ENCODE results near the gene TRDMT1. TPM values are rescaled to one million over a fixed set of nuclear protein-coding genes. Genes with fewer than 3 reads are reported as not detected.

TRDMT1 gene
- total and polyA plus RNA-seq, 12 donors, result 1.3 to 10.5 (median 4.9) TPM

GRCh38 chr10:17213646-17214349, 12.3 kb upstream of the TRDMT1 start:
- intact Hi-C loops (cut with DNase I), result no loop called here
- WGBS, 4 donors, result 83 to 90% (median 87%) methylated on average over 2 of the region's 2 CpGs
- Histone ChIP-seq H3K36me3 (replicated peaks in 1 of 2) (no peaks in the 10 kb centered on the region), H3K27ac (no peak overlapping the region), H3K4me1 (replicated peaks in 1 of 2) (peaks cover 11 to 27% of the 10 kb centered on the region in 2 donors), H3K4me3 (no peak overlapping the region), H3K27me3 (no peaks in the 10 kb centered on the region), H3K9me3 (replicated peaks in 1 of 3) (peaks cover 0 to 7% (median 0%) of the 10 kb centered on the region in 3 donors)
- DNase-seq, result no peak
- TF ChIP-seq POLR2A (IDR thresholded peaks at IDR 0.05), result no peak
- TF ChIP-seq, protein P1, sequence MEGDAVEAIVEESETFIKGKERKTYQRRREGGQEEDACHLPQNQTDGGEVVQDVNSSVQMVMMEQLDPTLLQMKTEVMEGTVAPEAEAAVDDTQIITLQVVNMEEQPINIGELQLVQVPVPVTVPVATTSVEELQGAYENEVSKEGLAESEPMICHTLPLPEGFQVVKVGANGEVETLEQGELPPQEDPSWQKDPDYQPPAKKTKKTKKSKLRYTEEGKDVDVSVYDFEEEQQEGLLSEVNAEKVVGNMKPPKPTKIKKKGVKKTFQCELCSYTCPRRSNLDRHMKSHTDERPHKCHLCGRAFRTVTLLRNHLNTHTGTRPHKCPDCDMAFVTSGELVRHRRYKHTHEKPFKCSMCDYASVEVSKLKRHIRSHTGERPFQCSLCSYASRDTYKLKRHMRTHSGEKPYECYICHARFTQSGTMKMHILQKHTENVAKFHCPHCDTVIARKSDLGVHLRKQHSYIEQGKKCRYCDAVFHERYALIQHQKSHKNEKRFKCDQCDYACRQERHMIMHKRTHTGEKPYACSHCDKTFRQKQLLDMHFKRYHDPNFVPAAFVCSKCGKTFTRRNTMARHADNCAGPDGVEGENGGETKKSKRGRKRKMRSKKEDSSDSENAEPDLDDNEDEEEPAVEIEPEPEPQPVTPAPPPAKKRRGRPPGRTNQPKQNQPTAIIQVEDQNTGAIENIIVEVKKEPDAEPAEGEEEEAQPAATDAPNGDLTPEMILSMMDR (IDR thresholded peaks at IDR 0.05), result no peak

DNA sequence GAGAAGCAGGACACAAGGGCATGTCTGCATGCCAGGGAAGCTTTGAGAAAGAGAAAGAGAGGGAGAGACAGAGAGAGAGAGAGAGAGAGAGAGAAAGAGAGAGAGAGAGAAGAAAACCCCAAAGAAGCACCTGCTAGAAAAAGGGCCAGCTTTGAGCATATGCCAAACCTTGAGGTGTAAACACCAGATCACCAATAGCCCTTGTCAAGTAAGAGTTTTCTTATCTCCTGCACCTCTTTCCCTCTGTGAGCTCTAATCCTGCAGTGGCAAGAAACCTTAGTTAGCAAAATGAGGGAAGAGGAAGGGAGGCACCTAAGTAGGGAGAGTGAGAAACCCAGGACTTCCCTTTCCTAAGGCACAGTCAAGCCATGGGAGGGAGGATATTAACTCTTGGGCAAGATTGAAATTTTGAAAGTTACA, 11.3 kb upstream of the TRDMT1 start:
- intact Hi-C loops (cut with DNase I), result no loop called here
- no peak overlapping the region for H3K27ac ChIP-seq
- no peaks in the 10 kb centered on the region for H3K36me3 ChIP-seq (replicated peaks in 1 of 2)
- no peaks in the 10 kb centered on the region for H3K27me3 ChIP-seq
- peaks cover 11 to 27% of the 10 kb centered on the region in 2 donors for H3K4me1 ChIP-seq (replicated peaks in 1 of 2)
- peaks cover 0 to 7% (median 0%) of the 10 kb centered on the region in 3 donors for H3K9me3 ChIP-seq (replicated peaks in 1 of 3)
- TF ChIP-seq, protein P1 (IDR thresholded peaks at IDR 0.05), result no peak
- no peak for TF ChIP-seq POLR2A (IDR thresholded peaks at IDR 0.05)
- no peak for DNase-seq
- no peak overlapping the region for H3K4me3 ChIP-seq

- intact Hi-C loops (cut with DNase I), result no loop called here
- DNase-seq, result no peak
- 63 to 76% (median 69%) methylated on average over 3 of the region's 3 CpGs for WGBS, 4 donors
- H3K36me3 ChIP-seq (replicated peaks in 1 of 2), result no peaks in the 10 kb centered on the region
- no peak overlapping the region for H3K27ac ChIP-seq
- no peaks in the 10 kb centered on the region for H3K27me3 ChIP-seq
- TF ChIP-seq, protein P1 (IDR thresholded peaks at IDR 0.05), result no peak
- no peak for TF ChIP-seq POLR2A (IDR thresholded peaks at IDR 0.05)
- no peaks in the 10 kb centered on the region for H3K9me3 ChIP-seq (replicated peaks in 1 of 3)
- H3K4me3 ChIP-seq, result no peak overlapping the region
- peaks cover 0 to 3% of the 10 kb centered on the region in 2 donors for H3K4me1 ChIP-seq (replicated peaks in 1 of 2)
Measured at GRCh38 chr10:17210361-17210760, 8.9 kb upstream of the TRDMT1 start.

GRCh38 chr10:17209881-17210280, 8.4 kb upstream of the TRDMT1 start:
- no peaks in the 10 kb centered on the region for H3K36me3 ChIP-seq (replicated peaks in 1 of 2)
- 68 to 81% (median 74%) methylated on average over 2 of the region's 2 CpGs for WGBS, 4 donors
- no peak for DNase-seq
- no peaks in the 10 kb centered on the region for H3K27me3 ChIP-seq
- H3K4me1 ChIP-seq (replicated peaks in 1 of 2), result no peaks in the 10 kb centered on the region
- no peaks in the 10 kb centered on the region for H3K9me3 ChIP-seq (replicated peaks in 1 of 3)
- intact Hi-C loops (cut with DNase I), result no loop called here
- no peak overlapping the region for H3K4me3 ChIP-seq
- H3K27ac ChIP-seq, result no peak overlapping the region
- TF ChIP-seq POLR2A (IDR thresholded peaks at IDR 0.05), result no peak
- TF ChIP-seq, protein P1 (IDR thresholded peaks at IDR 0.05), result no peak

Data from adrenal gland (tissue), 12 donors.